OCI-LY3 (cell line): ENCODE measurements around the gene ZXDC.

ENCODE experiments used
- H2AFZ ChIP-seq: fragments of 200-600, 300-600 bp; shearing (Covaris generic); 2 replicates; pipeline ENCODE4 v1.6.0; 2014; ENCODE audit warnings: antibody characterized with exemption, low read depth, low read length
- H3K27ac ChIP-seq: fragments of 200-600, 300-600 bp; sonication (generic); 2 replicates; pipeline ENCODE4 v1.5.1; 2014; ENCODE audit warnings: mild to moderate bottlenecking, low read length, moderate library complexity, mixed read lengths
- H3K27me3 ChIP-seq: fragments of 200-600, 300-600 bp; sonication (generic); 2 replicates; pipeline ENCODE4 v1.6.1; 2014; ENCODE audit warnings: low read depth, low read length, mixed read lengths
- H3K36me3 ChIP-seq: fragments of 200-600, 300-600 bp; sonication (generic); replicated peaks from 2 replicates; pipeline ENCODE3; 2014; ENCODE audit warnings: low read depth, low read length, mixed read lengths
- H3K4me1 ChIP-seq: fragments of 300-600, 200-600 bp; sonication (generic); 2 replicates; pipeline ENCODE4 v1.6.1; 2014; ENCODE audit warnings: low read length, mixed read lengths
- H3K4me2 ChIP-seq: fragments of 200-600, 300-600 bp; sonication (generic); 2 replicates; pipeline ENCODE4 v1.6.1; 2014; ENCODE audit warnings: low read length, mixed read lengths
- H3K4me3 ChIP-seq: fragments of 300-600, 200-600 bp; sonication (generic); 2 replicates; pipeline ENCODE4 v1.5.1; 2014; ENCODE audit warnings: antibody characterized with exemption, mild to moderate bottlenecking, low read length, moderate library complexity
- H3K79me2 ChIP-seq: fragments of 300-600, 200-600 bp; shearing (Covaris generic); 2 replicates; pipeline ENCODE4 v1.6.1; 2014; ENCODE audit warnings: mild to moderate bottlenecking, low read length, mixed read lengths
- H3K9ac ChIP-seq: fragments of 300-600, 200-600 bp; shearing (Covaris generic); 2 replicates; pipeline ENCODE4 v1.6.0; 2014; ENCODE audit warnings: mild to moderate bottlenecking, low read length, moderate library complexity
- H3K9me3 ChIP-seq: fragments of 200-600, 300-600 bp; shearing (Covaris generic); 2 replicates; pipeline ENCODE4 v1.6.1; 2014; ENCODE audit warnings: low read length, mixed read lengths; ENCODE audit not compliant: insufficient read depth
- H4K20me1 ChIP-seq: fragments of 200-600, 300-600 bp; sonication (generic); 2 replicates; pipeline ENCODE4 v1.6.1; 2016; ENCODE audit warnings: low read length, mixed read lengths; ENCODE audit not compliant: insufficient read depth
- EZH2phosphoT487 ChIP-seq: fragments of 200-600 bp; shearing (Covaris generic); IDR thresholded peaks from 2 replicates; pipeline ENCODE4 v1.6.1; 2018; ENCODE audit warnings: antibody characterized with exemption, mixed run types, low read depth
- TF ChIP-seq, protein P1 (sequence below): fragments of 200-600, 300-600 bp; sonication (generic); IDR thresholded peaks from 2 replicates; pipeline ENCODE4 v1.5.1; 2014; ENCODE audit warnings: antibody characterized with exemption, low read length, low read depth

The ZXDC gene

DNA sequence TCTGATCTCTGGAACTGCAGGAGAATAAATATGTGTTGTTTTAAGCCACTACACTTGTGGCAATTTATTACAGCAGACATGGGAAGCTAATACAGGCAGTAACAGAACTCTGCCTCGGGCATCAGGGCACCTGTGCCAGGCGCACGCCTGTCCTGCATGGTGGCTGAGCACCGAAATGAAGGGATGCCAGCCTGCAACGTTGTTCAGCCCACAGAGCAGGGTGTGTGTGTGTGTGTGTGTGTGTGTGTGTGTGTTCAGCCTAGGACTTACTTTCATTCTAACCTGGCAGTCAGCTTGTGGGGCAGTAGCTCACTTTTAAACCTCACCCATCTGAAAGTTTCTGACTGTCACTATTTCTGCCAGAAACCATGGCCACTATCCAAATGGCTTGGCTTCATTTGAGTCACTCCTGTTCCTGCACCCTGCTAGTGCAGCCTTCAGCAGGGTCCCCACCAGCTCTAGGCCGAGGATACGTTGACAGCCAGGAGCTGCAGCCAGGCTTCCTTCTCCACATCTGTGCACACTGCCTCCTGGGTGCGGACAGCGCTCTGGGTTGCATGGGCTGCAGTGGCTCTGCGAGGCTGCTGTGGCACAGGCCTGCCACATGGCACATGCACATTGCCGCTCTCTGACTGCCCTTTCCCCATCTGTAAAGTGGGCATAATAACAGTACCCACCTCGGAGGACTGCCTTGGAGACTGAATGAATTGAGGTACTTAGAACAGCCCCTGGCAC, 37.4 kb upstream of the ZXDC start:
- Histone ChIP-seq H3K79me2 (no peaks in the 10 kb centered on the region), H3K9ac (no peak overlapping the region), H3K36me3 (no peaks in the 10 kb centered on the region), H3K4me1 (no peaks in the 10 kb centered on the region), H4K20me1 (no peaks in the 10 kb centered on the region), H3K9me3 (no peaks in the 10 kb centered on the region), H3K27ac (no peak overlapping the region), H3K4me2 (no peak overlapping the region), H3K4me3 (no peak overlapping the region), H2AFZ (no peak overlapping the region), H3K27me3 (no peaks in the 10 kb centered on the region)
- no peak for TF ChIP-seq EZH2phosphoT487
- TF ChIP-seq, protein P1, sequence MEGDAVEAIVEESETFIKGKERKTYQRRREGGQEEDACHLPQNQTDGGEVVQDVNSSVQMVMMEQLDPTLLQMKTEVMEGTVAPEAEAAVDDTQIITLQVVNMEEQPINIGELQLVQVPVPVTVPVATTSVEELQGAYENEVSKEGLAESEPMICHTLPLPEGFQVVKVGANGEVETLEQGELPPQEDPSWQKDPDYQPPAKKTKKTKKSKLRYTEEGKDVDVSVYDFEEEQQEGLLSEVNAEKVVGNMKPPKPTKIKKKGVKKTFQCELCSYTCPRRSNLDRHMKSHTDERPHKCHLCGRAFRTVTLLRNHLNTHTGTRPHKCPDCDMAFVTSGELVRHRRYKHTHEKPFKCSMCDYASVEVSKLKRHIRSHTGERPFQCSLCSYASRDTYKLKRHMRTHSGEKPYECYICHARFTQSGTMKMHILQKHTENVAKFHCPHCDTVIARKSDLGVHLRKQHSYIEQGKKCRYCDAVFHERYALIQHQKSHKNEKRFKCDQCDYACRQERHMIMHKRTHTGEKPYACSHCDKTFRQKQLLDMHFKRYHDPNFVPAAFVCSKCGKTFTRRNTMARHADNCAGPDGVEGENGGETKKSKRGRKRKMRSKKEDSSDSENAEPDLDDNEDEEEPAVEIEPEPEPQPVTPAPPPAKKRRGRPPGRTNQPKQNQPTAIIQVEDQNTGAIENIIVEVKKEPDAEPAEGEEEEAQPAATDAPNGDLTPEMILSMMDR, result no peak

DNA sequence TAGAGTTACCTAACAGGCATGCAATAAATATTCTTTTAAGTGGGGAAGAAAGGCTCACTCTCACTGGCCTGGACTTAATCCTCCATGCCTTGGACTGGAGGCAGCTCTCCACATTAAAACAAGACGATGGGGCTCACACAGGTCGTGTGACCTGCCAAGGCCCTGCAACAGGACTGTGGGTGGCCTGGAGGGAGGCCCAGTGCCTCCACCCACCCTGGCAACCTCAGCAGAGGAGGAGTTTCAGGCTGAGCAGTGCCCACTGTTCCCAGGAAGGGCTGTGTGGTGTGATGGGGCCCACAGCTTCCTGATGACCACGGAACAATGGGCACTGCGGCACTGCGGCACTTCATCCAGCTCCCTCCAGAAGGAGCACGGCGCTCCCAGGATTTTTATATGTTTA, 36.3 kb upstream of the ZXDC start:
- Histone ChIP-seq H3K9ac (no peak overlapping the region), H2AFZ (no peak overlapping the region), H3K9me3 (no peaks in the 10 kb centered on the region), H3K4me3 (no peak overlapping the region), H3K36me3 (no peaks in the 10 kb centered on the region), H4K20me1 (no peaks in the 10 kb centered on the region), H3K27ac (no peak overlapping the region), H3K79me2 (no peaks in the 10 kb centered on the region), H3K4me2 (no peak overlapping the region), H3K4me1 (no peaks in the 10 kb centered on the region), H3K27me3 (no peaks in the 10 kb centered on the region)
- TF ChIP-seq, protein P1, result no peak
- no peak for TF ChIP-seq EZH2phosphoT487

DNA sequence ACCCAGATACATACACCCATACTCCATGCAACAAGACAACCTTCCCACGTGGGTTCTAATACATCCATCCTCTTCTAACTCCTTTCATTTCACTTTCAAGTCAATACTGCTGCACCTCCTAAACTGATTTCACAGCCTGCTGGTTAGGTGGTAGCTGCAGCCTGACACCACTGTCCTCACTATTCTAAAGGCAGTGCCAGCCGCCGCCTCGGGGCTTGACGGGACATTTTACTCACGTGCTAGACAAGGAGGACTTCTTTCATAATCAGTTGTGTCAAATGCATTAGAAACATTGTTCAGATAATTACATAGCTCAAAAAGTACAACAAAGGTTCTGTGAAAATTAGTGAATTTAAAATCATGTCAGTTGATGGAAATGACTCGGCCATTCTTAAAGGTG, 35.6 kb upstream of the ZXDC start:
- no peak overlapping the region for H2AFZ ChIP-seq

DNA sequence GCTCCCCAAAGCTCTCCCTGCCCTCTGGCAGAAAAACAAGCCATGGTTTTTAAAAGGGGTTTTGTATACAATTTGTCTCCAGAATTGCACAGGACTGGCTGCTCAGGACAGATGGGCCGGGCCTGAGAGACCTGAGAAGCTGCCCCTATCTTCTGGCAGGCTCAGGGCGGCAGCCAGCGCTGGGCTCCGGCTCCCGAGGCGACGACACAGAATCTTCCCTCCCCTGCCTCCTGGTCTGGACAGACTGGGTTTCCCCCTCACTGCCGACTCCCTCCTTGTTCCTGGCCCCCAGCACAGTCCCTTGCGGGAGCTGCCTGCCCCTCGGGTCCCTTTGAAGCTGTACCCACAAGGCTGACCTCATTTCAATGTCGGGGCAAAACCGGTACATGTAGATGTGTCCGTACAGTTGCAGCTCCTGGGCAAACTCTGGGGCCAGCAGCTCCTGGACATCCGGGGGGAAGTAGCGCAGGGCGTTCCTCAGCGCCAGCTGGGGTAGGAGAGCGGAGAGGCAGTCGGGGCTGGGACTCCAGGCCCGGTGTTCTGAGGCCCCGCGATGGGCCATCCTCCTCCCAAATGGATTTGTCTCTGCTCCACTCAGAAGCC, 34.7 kb upstream of the ZXDC start:
- Histone ChIP-seq H4K20me1 (no peaks in the 10 kb centered on the region), H3K36me3 (no peaks in the 10 kb centered on the region), H3K9me3 (no peaks in the 10 kb centered on the region), H3K27me3 (no peaks in the 10 kb centered on the region), H2AFZ (no peak overlapping the region), H3K79me2 (no peaks in the 10 kb centered on the region), H3K27ac (no peak overlapping the region), H3K4me2 (no peak overlapping the region), H3K4me3 (no peak overlapping the region), H3K4me1 (no peaks in the 10 kb centered on the region), H3K9ac (no peak overlapping the region)
- TF ChIP-seq EZH2phosphoT487, result no peak
- TF ChIP-seq, protein P1, result no peak

More for the DNA sequence above, 35.6 kb upstream of the ZXDC start:
- Histone ChIP-seq H3K27ac (no peak overlapping the region), H3K4me1 (no peaks in the 10 kb centered on the region), H3K79me2 (no peaks in the 10 kb centered on the region), H3K4me3 (no peak overlapping the region), H3K9ac (no peak overlapping the region), H3K36me3 (no peaks in the 10 kb centered on the region), H3K4me2 (no peak overlapping the region), H4K20me1 (no peaks in the 10 kb centered on the region), H3K9me3 (no peaks in the 10 kb centered on the region), H3K27me3 (no peaks in the 10 kb centered on the region)
- no peak for TF ChIP-seq EZH2phosphoT487
- TF ChIP-seq, protein P1, result no peak
